Retinal pigment epithelial cell (primary cell): ENCODE data around the gene INO80.
"Not testable (repeated sequence)": the region's sequence is repeated elsewhere in the genome, so short reads cannot be mapped to it uniquely, and the experiment has no call there.

ENCODE experiments used
- DNase-seq: peaks from one replicate; pipeline ENCODE4 v3.0.0-alpha.2; 2010; ENCODE audit warnings: low read depth
- H3K4me3 ChIP-seq: 2 replicates; pipeline ENCODE4 v1.5.1; 2011; ENCODE audit warnings: mild to moderate bottlenecking, low read length, control low read depth, moderate library complexity
- CTCF ChIP-seq: conservative IDR thresholded peaks from 2 replicates; pipeline ENCODE4 v1.5.1; 2011; ENCODE audit warnings: low read depth, low read length, control low read depth, inconsistent platforms

INO80 gene

GRCh38 chr15:41151451-41152005 lies 35.4 kb upstream of the INO80 start:
- no peak for TF ChIP-seq CTCF

GRCh38 chr15:41150279-41150678 lies 34.2 kb upstream of the INO80 start:
- no peak overlapping the region for H3K4me3 ChIP-seq
- DNase-seq, result no peak
- no peak for TF ChIP-seq CTCF

More at GRCh38 chr15:41151451-41152005, 35.4 kb upstream of the INO80 start:
- no peak for DNase-seq
- H3K4me3 ChIP-seq, result no peak overlapping the region

GRCh38 chr15:41148065-41148464 lies 32.0 kb upstream of the INO80 start:
- DNase-seq, result no peak
- no peak for TF ChIP-seq CTCF
- H3K4me3 ChIP-seq, result no peak overlapping the region

- H3K4me3 ChIP-seq, result no peak overlapping the region
- DNase-seq, result no peak
- no peak for TF ChIP-seq CTCF
Observed at GRCh38 chr15:41139619-41140018, 23.5 kb upstream of the INO80 start.

- not testable (repeated sequence) for H3K4me3 ChIP-seq, DNase-seq
Observed at GRCh38 chr15:41139112-41139511, 23.0 kb upstream of the INO80 start.

GRCh38 chr15:41135580-41135979 lies 19.5 kb upstream of the INO80 start:
- not testable (repeated sequence) for DNase-seq, H3K4me3 ChIP-seq

GRCh38 chr15:41133454-41133853 lies 17.4 kb upstream of the INO80 start:
- no peak for TF ChIP-seq CTCF
- no peak for DNase-seq
- no peak overlapping the region for H3K4me3 ChIP-seq

GRCh38 chr15:41132094-41132493 lies 16.0 kb upstream of the INO80 start:
- not testable (repeated sequence) for DNase-seq, H3K4me3 ChIP-seq
